MV-4-11 (cell line): ENCODE data around the gene ANGPT4.
"Not testable (repeated sequence)": the region's sequence is repeated elsewhere in the genome, so short reads cannot be mapped to it uniquely, and the experiment has no call there.

Experiments used
- DNase-seq: peaks from one replicate; lab custom pipeline; 2025; lab: John Stamatoyannopoulos, UW

The ANGPT4 gene

DNA sequence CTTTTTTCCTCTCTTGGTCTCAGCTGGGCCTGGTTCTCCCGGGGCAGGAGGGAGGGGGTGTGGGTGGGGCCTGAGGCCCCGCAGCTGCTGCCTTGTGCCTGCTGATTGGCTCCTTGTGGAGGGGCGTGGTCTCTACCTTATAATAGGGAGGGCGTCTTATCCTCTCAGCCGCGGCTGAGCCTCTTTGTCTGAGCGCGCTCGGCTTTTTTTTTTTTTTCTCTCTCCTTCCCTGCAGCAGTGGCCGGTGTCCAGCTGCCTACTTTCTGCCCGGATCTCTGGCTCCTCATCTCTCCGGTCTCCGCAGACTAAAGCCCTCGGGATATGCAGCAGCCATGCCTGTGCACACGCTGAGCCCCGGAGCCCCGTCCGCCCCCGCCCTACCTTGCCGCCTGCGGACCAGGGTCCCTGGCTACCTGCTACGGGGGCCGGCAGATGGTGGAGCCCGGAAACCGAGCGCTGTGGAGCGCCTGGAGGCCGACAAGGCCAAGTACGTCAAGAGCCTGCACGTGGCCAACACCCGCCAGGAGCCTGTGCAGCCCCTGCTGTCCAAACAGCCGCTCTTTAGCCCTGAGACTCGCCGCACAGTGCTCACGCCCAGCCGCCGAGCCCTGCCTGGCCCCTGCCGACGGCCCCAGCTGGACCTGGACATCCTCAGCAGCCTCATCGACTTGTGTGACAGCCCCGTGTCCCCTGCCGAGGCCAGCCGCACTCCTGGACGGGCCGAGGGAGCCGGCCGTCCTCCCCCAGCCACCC, 71.5 kb downstream of the ANGPT4 start:
- DNase-seq: peak; percentile 83

DNA sequence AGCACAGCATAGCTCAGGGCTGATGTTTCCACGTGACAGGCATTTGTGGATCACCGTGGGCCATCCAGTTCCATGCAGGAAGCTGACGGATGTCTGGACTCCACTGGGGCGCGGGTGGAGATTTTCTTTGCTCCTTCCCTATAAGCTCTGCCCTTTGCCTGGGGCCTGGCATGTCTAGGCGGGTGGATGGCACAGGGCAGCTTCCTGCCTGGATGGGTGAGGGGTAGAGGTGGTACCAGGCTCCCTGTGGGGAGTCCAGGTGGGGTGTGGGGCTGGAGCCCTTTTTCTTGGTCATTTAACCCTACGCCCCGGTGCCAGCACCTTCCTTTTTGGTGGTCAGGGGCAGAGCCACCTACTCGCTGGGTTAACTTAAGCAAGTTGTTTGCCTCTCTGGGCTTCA, 72.2 kb downstream of the ANGPT4 start:
- no peak for DNase-seq

DNA sequence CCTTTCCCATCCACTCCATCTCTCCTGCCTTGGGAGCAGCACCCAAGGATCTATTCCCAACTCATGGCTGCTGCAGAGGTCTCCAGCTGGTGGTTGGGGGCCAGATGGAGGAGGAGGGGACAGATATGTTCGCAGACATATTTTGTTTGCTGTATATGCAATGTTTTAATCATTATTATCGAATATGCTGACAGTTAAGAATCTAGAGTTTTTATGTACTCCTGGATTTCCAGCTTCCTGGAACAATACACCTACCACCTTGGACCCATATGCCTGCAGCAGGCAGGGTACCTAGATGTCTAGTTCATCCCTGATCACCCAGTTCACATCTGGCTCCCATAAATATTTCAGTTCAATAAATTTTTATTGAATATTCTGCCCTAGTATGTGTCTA, 73.6 kb downstream of the ANGPT4 start:
- DNase-seq: no peak

DNA sequence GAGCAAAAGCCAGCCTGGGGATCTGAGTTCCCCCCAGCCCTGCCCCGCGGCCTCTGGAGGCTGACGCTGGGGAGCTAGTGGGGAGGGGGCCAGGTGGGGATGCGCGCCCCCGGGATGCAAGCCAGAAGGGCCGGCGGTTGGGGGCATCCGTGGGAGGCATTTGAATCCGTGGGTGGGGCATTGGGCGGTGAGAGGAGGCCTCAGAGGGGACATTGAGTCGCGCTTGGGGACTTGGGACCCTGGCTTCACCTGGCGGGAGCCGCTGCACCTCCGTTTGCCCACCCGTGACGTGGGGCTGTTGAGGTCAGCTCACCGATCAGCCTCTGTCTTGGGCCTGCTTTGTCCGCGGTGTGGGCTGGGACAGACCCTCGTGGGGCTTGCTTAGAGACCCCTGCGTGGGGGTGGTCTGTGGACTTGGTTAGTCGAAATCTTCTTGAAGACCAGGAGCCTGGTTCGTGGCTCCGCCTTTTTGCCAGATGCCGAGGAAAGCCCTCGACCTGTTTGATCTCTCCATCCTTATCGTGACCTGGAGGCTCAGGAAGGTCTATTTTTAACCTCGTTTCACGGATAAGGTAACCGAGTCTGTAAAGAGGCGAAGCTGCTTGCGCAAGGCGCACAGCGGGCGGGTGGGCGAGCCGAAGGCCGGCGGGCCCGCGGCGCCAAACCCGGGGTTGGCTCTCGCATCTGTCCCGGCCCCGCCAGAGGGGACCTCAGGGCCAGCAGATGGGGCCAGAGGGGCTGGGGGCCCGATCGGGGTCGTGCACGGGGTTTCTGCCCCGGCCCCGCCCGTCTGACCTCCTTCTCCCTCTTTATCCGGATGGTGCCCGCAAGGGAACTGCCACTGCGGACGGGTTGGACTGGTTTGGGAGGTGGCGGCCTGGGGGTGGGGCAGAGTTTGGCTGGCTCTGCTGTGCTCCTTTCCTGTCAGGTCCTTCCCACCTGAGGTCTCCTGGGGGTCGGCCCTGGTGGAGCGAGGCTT, 74.3 kb downstream of the ANGPT4 start:
- DNase-seq: no peak

DNA sequence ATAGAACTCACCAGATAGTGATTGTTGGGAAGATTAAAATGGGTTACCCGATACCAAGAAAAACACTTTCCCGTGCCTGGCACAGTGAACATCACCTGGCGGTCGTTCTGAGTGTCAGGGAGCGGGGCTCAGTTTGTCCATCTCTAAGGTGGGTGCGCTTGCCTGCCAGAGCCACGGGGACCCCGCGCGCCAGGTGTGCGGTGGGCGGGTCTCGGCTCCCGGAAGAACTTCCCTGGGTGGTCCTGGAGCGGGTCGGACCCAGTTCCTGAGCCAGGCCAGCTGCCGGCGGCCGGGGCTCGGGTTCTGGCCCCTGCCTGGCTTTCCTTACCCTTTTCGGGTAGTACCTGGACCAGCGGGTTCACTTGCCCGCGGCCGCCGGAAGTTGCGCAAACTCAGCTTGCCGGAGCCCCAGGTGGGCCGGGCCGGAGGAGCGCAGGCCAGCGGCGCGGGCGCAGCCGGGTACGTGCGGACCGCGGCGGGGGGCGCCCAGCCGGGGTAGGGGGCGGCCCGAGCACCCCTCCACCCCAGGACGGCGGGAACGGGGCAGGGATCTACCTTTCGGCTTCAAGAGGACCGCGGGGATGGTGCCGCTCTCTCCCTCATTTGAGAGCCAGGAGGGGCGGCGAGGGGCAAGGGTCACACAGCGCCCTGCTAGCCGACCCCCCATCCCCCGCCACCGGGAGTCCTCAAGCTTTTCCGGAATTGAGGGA, 75.1 kb downstream of the ANGPT4 start:
- no peak for DNase-seq

DNA sequence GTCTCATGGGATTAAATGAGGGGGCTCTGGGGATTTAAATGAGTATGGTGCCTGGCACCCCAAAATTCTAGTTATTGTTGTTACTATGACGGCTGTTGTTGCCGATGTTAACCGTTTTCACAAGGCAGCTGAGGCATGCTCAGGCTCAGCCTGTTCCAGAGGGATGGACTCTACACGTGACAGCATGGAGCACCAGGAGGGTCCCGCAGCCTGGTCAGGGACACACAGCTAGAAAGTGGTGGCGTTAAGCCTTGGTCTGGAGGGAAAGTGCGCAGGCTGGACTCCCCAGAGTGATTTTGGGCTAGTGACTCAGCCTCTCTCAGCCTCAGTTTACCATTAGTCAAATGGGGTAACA, 75.7 kb downstream of the ANGPT4 start:
- DNase-seq: no peak

DNA sequence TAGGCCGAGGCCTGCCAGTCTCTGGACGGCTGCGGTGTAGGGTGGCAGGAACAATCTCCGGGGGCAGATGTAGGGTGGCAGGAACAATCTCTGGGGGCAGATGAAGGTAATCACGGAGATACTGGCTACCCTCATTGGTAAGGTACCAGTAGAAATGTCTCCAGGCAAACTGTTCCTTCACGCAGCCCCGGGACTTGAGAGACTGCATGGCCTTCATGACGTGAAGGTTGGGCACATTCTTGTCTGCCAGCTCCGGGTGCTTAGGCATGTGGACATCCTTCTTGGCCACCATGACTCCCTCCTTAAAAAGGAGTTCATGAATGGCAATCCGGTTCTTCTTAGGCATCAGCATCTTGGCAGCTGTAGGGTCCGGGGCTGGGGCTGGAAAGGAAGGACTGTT, 76.5 kb downstream of the ANGPT4 start:
- no peak for DNase-seq

DNA sequence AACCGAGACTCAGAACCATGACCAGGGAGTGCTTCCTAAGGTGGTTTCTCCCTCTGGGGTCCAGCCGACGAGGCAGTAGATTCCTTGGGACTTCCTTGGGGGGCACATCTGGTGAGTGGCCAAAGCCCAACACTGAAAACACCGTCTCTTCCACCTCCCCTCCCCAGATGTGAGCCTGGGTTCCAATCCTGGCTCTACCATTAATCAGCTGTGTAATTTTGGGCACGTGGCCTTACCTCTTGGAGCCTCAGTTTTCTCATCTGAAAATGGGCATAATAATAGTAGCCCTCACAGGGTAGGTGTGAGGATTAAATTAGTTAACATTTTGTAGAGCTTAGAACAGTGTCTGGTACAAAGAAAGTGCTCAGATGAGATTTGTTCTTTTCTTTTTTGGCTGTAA, 77.1 kb downstream of the ANGPT4 start:
- no peak for DNase-seq

DNA sequence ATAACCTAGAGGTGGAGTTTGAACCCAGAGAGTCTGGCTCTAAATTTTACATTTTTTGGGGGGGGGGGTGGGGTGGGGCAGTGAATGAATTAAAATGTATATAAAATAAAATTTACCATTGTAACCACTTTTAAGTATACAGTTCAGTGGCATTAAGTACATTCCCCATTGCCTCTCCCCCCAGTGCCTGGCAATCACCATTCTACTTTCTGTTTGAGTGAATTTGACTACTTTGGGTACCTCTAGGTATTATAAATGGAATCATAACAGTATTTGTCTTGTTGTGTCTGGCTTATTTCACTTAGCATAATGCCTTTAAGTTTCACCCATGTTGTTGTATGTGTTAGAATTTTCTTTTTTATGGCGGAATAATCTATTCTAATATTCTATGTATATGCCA, 79.9 kb downstream of the ANGPT4 start:
- DNase-seq: no peak

DNA sequence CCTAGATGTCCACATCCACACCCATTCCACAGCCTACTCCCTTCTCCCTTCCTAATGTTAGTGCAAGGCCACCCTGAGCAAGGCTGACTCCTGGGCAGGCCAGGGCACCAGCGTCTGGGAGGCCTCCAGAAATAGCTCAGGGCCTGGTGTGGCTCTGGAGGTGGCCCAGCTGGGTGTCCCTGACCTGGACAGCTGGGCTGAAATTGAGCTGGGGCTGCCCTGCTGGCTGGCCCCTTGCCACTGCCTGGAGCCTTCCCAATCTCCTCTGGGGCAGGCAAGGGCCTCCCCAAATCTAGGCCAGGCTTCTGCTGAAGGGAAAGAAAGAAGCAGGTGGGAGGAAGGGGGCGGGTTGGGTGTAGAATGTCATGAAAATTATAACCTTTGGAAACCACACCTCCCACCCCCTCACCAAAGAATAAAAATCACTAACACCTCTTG, 80.5 kb downstream of the ANGPT4 start:
- no peak for DNase-seq

DNA sequence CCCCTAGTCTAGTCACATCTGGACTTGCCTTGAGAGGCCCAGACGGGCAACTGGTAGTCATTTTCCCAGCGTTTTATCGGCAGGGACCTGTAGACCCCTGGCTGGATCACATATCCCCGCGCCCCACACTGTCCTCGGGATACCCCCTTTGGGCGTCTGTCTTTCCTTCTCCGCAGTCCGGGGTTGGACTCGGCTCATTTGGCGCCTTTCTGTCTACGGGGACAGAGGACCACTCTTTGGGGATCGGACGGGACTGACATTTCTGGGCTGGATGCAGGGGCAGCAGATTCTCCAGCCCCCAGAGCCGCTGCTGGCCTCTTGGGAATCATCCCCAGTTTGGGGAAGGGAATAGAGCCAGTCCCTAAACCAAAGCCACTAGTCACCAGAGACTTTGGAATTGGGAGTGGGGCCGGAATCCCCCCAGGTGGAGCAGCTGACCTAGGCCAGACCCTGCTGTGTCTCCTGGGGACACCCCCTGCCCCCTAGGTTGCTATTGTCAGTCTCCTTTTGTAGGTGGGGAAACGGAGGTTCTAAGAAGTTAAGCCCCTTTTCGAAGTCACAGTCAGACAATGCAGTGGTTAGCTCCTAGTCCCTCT, 81.9 kb downstream of the ANGPT4 start:
- no peak for DNase-seq

DNA sequence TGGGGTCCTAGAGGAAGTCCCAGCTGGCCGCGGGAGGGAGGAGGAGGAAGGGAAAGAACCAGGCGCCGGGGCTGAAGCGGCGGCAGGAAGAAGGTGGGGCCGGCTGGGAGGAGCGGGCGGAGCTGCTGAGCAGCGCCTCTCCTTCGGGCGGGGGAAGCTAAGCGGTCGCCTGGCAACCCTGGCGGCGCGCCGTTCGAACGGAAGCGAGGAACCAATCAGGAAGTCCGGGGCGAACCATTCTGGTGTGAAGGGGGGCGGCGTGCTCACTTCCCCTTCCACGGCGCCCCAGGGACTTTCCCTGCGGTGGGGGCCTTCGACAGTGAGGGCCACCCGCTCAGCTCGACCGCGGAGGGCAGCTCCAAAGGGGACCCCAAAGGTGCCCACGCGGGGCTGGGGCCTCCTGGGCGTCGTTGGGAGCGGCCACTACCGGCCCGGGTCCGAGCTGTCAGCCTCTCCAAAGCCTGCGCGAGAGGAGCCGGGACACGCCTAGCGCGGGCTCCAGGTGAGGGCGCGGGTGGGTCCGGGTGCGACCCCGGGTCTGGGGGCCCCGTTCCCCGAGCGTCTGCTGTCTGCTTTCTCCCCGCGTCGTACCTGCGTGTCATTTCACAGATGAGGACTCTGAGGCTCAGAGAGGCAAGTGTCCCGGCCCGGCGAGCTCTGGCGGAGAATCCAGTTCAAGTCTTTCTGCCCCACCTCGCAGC, 82.5 kb downstream of the ANGPT4 start, which contains the start of gene FAM110A:
Gene FAM110A, plus strand, starts transcription at position 266 of the 701 bp plus-strand sequence. CDS start 11,090 bp downstream, outside the sequence.
- DNase-seq: peak; percentile 96

DNA sequence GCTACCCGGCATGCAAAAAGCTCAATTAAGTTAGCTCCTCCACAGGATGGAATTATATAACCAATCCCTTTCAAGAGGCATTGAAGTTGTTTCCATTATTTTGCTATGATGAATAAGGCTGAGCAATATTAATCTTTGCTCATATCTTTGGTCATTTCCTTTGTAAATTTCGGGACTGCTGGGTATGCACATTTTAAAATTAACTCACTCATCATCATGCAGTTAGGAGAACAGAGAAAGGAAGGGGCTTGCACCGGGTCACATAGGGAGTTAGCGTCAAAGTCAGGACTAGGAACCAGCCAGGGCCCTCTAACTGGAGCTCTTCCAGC, 83.0 kb downstream of the ANGPT4 start:
- no peak for DNase-seq

DNA sequence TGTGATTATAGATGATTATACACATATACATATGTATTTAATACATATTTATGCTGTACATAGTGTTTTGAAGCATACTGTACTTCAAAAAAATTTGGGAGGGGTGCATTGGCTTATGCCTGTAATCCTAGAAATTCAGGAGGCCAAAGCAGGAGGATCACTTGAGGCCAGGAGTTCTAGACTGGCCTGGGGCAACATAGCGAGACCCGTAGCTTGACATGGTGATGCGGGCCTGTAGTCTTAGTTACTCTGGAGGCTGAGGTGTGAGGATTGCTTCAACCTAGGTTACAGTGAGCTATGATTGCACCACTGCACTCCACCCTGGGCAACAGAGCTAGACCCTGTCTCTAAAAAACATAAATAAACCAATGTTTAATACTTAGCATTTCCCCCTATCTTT, 84.2 kb downstream of the ANGPT4 start:
- DNase-seq: no peak

DNA sequence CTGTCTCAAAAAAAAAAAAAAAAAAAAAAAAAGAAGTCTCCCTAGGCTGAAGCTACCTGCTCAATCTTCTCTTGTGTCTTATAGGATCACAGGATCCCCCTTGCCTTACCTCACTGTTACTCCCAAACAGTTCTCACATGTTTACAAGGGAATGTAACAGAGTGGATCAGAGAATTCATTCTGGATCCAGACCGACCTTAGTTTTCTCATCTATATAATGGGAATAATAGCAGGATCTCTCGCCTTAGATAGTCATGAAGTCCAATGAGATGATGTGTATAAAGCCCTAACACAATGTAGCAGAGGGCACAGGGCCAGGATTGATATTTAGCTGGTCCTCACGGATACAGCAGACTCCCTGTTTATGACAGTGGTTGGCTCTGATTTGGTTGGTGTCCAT, 84.9 kb downstream of the ANGPT4 start:
- no peak for DNase-seq

DNA sequence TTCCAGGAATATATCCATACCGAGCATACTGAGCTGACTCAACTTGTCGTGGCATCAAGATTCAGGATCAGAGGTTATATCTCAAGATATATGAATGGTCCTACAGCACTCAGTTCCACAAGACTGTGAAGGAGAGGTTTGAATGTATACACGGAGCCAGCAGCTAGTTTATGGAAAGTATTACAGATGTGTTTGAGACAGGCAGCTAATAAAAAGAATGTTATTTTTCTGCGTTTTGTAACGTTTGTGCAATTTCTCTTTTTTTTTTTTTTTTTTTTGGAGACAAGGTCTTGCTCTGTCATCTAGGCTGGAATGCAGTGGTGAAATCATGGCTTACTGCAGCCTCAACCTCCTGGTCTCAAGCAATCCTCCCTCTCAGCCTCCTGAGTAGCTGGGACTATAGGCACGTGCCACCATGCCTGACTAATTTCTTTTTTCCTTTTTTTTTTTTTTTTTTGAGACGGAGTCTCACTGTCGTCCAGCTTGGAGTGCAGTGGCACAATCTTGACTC, 86.1 kb downstream of the ANGPT4 start:
- DNase-seq: peak; percentile 41

DNA sequence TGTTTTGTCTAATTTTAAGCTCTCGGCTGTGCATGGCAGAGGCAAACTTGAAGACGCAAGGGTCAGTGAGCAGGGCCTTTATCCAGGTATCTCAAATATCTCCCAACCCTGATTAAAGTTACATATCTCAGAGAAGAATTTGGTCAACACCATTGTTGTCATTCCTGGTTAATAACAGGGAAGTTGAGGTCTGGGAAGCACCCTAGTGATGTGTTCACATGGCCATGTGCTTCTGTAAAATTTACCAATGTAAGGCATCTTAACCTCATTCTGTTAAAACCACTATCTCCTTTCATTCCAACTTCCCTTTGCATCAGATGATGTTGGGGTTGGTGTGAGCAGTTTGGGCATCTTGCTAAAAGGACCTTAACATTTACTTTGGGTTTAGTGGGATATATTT, 86.6 kb downstream of the ANGPT4 start:
- DNase-seq: peak; percentile 77

DNA sequence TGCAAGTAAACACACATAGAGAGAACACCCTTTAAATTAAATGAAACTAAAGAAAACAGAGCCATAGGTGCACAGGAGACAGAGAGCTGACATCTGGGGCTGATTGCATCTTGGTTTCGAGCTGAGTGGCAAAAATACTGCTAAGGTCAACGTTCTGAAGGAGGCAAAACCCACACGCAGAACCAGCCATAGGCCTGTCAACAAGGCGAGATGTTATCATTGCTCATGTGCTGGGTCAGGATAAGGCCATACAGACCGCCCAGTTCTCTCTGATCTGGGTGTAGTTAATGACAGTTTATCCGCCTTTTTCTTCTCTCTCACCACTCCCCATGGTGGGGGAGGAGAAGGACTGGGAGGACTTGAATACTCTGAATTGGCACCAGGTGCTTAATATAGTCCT, 87.1 kb downstream of the ANGPT4 start:
- no peak for DNase-seq

DNA sequence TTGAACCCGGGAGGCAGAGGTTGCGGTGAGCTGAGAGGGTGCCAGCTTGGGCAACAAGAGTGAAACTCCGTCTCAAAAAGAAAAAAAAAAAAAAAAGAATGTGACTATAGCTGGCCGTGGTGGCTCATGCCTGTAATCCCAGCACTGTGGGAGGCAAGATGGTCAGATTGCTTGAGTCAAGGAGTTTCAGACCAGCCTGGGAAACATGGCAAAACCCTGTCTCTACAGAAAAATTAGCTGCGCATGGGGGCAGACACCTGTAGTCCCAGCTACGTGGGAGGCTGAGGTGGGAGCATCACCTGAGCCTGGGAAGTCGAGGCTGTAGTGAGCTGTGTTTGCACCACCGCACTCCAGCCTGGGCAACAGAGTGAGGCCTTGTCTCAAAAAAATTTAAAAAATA, 88.2 kb downstream of the ANGPT4 start:
- not testable (repeated sequence) for DNase-seq

DNA sequence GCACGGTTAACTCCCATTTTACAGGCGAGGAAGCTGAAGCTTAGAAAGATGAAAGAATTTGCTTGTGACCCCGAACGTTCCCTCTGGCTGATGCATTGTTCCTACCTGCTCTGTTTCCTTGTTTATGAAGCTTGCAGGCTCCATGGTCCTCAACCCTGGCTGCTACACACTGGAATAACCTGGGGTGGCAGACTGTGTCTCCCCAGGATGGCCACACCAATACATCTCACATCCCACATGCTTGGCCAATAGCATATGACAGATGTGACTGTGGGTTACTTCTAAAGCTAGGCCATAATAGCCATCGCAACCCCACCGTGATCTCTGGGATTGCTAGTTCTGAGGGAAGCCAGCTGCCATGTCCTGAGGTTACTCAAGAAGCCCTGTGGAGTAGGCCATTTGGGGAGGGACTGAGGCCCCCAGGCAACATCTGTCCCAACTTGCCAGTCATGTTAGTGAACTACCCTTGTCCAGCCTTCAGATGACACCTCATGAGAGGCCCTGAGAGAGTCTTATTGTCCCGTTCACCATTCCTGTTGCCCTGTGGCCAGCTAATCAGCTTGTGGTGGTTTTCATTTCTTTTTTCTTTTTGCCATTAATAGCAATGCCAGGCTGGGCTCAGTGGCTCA, 89.3 kb downstream of the ANGPT4 start:
- DNase-seq: peak; percentile 14
